Activated naive CD4-positive, alpha-beta T cell treated with anti-CD3 and anti-CD28 coated beads, Interleukin-2, amount 10 ng/mL, durations not matched to agents 7 days and 5 days (primary cell): ENCODE measurements around the gene LYSMD3.
A peak's percentile ranks its signal among the peaks of the same experiment; 100 is the strongest.

Source experiments
- CTCF ChIA-PET: fragments of 350-600 bp; sonication (Branson Sonifier 250); formaldehyde crosslinking; loops from one replicate; lab custom pipeline; 2021; ENCODE audit warnings: antibody characterized with exemption; lab: Charles Lee
- DNase-seq: peaks from one replicate; pipeline ENCODE4 v3.0.0-alpha.2; 2020
- H3K27ac Mint-ChIP-seq: one replicate; pipeline ENCODE4 v1.8.0; 2021; ENCODE audit warnings: mild to moderate bottlenecking, moderate library complexity, mixed read lengths
- H3K27me3 Mint-ChIP-seq: one replicate; pipeline ENCODE4 v1.8.0; 2021; ENCODE audit warnings: mild to moderate bottlenecking, mixed read lengths
- H3K36me3 Mint-ChIP-seq: one replicate; pipeline ENCODE4 v1.8.0; 2021; ENCODE audit warnings: mixed read lengths
- H3K4me1 Mint-ChIP-seq: one replicate; pipeline ENCODE4 v1.8.0; 2021; ENCODE audit warnings: mixed read lengths
- H3K4me3 Mint-ChIP-seq: one replicate; pipeline ENCODE4 v1.8.0; 2021; ENCODE audit warnings: mild to moderate bottlenecking, moderate library complexity, mixed read lengths
- H3K9me3 Mint-ChIP-seq: one replicate; pipeline ENCODE4 v1.8.0; 2021; ENCODE audit warnings: mixed read lengths

Gene LYSMD3

DNA sequence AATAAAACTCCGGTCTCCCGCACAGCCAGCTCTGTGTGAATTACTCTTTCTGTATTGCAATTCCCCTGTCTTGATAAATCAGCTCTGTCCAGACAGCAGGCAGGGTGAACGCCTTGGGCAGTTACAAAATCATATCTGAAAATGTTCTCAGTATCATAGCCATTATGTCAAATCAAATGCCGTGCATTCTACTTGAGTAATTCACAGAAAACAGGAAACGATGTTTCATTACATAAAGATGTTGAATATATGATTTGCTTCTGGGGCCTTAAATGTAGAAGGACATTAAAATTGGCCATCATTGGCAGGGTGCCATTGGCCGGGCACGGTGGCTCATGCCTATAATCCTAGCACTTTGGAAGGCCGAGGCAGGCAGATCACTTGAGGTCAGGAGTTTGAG, 46.2 kb downstream of the LYSMD3 start:
- no peak overlapping the region for H3K4me3 Mint-ChIP-seq
- H3K9me3 Mint-ChIP-seq, result no peaks in the 10 kb centered on the region
- no peak for DNase-seq
- peaks cover 2% of the 10 kb centered on the region for H3K4me1 Mint-ChIP-seq
- CTCF ChIA-PET, result no interaction called here
- H3K27ac Mint-ChIP-seq, result no peak overlapping the region
- no peaks in the 10 kb centered on the region for H3K36me3 Mint-ChIP-seq
- H3K27me3 Mint-ChIP-seq, result no peaks in the 10 kb centered on the region

DNA sequence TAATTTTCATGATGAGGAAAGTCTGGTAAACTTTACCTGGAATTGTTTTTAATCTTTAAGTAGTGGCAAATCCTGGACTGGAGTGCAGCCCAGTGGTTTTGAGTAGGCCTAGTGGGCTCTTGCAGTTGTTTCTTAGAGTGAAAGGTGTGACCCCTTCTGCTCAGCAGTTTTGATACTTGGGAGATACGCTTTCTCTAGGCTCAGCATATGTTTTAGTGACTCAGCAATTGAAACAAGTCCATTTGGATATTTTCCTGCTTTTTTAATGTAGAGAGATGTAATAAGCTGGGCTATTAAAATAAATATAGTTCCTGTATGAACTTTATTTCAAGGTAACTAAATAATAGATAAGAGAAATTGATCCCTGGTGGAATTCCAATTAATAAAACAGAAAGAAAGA, 48.7 kb downstream of the LYSMD3 start:
- Mint-ChIP-seq H3K4me1 (peaks cover 11% of the 10 kb centered on the region), H3K27me3 (no peaks in the 10 kb centered on the region), H3K9me3 (no peaks in the 10 kb centered on the region), H3K27ac (no peak overlapping the region), H3K4me3 (no peak overlapping the region), H3K36me3 (no peaks in the 10 kb centered on the region)
- CTCF ChIA-PET, result no interaction called here
- no peak for DNase-seq

DNA sequence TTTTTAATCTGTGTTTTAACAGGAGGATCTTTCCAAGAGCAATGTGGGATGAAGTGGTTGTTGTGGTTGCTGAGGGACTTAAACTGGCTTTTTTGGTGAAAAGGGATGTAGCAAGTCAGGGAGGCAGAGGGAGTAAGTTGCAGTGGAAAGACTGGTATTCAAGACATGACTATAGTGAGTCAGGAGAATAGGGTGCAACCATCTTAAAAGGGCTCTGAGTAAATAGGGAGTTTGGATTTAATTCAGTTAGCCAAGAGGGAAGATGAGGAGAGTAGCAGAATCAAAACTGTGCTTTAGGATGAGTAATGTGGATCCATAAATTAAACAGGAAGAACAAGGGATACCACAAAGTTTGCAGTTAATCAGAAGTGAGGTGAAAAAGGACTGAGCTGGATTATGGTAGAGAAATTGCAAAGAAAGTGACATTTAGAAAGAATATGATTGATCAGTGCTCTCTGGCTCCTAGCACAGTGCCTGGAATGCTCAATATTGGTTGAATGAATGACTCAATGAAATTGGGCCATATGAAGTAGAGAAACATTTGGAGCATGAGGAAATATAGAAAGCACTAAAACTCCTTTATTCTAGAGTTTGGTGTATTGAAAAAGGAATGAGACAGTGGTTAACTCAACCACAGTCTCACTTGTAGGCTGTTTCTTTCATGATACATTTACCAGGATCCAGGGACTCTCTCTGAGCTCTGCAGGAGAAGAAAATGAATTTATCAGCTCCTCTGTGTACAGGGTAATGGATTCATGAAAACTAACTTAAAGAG, 49.6 kb downstream of the LYSMD3 start:
- H3K36me3 Mint-ChIP-seq, result no peaks in the 10 kb centered on the region
- H3K4me3 Mint-ChIP-seq, result no peak overlapping the region
- no peak overlapping the region for H3K27ac Mint-ChIP-seq
- peaks cover 19% of the 10 kb centered on the region for H3K4me1 Mint-ChIP-seq
- peaks cover under 1% of the 10 kb centered on the region for H3K27me3 Mint-ChIP-seq
- DNase-seq, result no peak
- H3K9me3 Mint-ChIP-seq, result no peaks in the 10 kb centered on the region
- CTCF ChIA-PET, result no interaction called here

DNA sequence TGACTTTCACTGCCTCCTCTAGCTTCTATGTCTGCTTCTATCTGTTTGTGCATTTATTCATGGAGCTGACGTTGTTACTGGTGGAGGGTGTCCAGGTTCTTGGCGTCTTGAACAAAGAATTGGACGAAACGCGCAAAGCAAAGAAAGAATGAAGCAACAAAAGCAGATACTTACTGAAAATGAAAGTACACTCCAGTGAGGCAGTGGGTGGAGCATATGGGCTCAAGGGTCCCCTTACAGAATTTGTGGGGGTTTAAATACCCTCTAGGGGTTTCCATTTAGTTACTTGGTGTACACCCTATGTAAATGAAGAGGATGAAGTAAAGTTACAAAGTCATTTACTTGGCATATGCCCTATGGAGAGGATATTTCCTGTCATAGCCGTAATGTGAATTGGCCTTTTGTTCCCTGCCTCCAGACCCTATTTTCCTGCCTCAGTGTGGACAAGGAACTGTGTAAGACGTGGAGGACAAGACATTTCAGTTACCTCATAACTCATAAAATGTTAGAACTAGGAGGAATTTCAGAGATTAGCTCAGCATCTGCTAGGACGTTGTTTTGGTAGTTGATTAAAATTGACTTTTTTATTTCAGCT, 51.7 kb downstream of the LYSMD3 start:
- H3K27ac Mint-ChIP-seq, result no peak overlapping the region
- no peak for DNase-seq
- H3K27me3 Mint-ChIP-seq, result peaks cover 3% of the 10 kb centered on the region
- H3K9me3 Mint-ChIP-seq, result no peaks in the 10 kb centered on the region
- H3K36me3 Mint-ChIP-seq, result no peaks in the 10 kb centered on the region
- CTCF ChIA-PET, result interaction anchor here (1.0 kb wide), 1 partner anchor 52 kb away, joined by 3 read pairs; the partner anchor contains the start of gene LYSMD3
- no peak overlapping the region for H3K4me3 Mint-ChIP-seq
- H3K4me1 Mint-ChIP-seq, result peaks cover 25% of the 10 kb centered on the region

DNA sequence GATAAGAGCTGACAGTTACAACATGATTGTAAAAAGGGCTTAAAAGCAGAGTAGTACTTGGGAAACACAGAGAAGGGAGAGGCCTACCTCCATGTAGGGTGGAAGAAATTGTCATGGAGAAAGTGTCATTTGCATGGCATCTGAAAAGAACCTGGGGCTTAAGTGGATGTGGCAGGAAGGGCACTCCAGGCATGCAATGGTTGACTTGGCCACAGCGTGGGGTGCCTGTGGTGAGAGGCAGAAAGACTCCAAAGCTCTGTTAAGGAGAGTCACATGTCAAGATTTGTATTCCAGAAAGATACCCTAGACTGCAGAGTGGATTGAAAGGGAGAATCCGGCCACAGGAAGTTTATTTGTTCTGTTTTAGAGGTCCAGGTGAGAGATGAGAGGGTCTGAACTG, 52.3 kb downstream of the LYSMD3 start:
- Mint-ChIP-seq H3K4me1 (peaks cover 28% of the 10 kb centered on the region), H3K9me3 (no peaks in the 10 kb centered on the region), H3K4me3 (no peak overlapping the region), H3K27me3 (peaks cover 3% of the 10 kb centered on the region), H3K27ac (no peak overlapping the region), H3K36me3 (no peaks in the 10 kb centered on the region)
- CTCF ChIA-PET, result interaction anchor here (1.0 kb wide), 1 partner anchor 53 kb away, joined by 3 read pairs; the partner anchor contains the start of gene LYSMD3
- DNase-seq, result no peak

DNA sequence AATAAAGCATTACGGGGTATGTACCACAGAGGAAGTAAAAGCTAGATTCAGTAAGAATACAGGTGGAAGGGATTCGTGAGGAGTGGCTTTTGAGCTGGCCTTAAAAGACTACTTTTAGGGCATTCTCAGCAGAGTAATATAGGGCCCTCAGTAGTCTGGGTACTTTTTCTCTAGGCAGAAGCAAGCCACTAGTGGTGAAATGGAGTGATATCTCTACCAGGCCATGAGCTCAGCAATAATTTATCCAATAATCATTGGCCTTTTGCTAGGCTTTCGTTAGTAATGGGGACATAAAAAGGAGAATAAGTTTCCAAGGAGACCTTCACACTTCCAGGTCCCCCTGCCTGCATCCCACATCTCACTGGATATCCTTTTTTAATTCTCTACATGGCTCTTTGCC, 53.0 kb downstream of the LYSMD3 start:
- Mint-ChIP-seq H3K27ac (no peak overlapping the region), H3K36me3 (no peaks in the 10 kb centered on the region), H3K4me1 (peaks cover 29% of the 10 kb centered on the region), H3K9me3 (no peaks in the 10 kb centered on the region), H3K4me3 (no peak overlapping the region), H3K27me3 (peaks cover 3% of the 10 kb centered on the region)
- DNase-seq, result no peak
- CTCF ChIA-PET, result interaction anchor here (1.0 kb wide), 1 partner anchor 54 kb away, joined by 3 read pairs; the partner anchor contains the start of gene LYSMD3

DNA sequence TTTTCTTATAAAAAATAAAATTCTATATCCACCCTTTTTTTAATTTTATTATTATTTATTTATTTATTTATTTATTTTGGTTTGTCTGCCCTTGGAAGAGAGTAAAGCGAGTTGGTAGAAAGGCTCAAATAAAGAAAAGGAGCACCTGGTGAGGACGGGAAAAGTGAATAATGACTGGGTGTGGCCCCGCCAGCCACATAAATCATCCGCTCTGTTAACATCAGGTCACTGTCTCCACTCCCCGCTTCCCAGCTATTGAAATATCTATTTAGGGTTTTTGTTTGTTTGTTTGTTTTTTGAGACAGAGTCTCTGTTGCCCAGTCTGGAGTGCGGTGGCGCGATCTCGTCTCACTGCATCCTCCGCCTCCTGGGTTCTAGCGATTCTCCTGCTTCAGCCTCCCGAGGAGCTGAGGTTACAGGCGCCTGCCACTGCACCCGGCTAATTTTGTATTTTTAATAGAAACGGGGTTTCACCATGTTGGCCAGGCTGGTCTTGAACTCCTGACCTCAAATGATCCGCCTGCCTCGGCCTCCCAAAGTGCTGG, 53.9 kb downstream of the LYSMD3 start:
- Mint-ChIP-seq H3K36me3 (peaks cover 3% of the 10 kb centered on the region), H3K4me3 (peak overlapping the region; percentile 98), H3K27ac (no peak overlapping the region), H3K27me3 (peaks cover 3% of the 10 kb centered on the region), H3K9me3 (no peaks in the 10 kb centered on the region), H3K4me1 (peaks cover 32% of the 10 kb centered on the region)
- CTCF ChIA-PET, result interaction anchor here (0.5 to 1.6 kb wide), 3 partner anchors 23 to 54 kb away, joined by 3 to 6 read pairs (median 6); partner anchors contain the start of gene LYSMD3
- no peak for DNase-seq

DNA sequence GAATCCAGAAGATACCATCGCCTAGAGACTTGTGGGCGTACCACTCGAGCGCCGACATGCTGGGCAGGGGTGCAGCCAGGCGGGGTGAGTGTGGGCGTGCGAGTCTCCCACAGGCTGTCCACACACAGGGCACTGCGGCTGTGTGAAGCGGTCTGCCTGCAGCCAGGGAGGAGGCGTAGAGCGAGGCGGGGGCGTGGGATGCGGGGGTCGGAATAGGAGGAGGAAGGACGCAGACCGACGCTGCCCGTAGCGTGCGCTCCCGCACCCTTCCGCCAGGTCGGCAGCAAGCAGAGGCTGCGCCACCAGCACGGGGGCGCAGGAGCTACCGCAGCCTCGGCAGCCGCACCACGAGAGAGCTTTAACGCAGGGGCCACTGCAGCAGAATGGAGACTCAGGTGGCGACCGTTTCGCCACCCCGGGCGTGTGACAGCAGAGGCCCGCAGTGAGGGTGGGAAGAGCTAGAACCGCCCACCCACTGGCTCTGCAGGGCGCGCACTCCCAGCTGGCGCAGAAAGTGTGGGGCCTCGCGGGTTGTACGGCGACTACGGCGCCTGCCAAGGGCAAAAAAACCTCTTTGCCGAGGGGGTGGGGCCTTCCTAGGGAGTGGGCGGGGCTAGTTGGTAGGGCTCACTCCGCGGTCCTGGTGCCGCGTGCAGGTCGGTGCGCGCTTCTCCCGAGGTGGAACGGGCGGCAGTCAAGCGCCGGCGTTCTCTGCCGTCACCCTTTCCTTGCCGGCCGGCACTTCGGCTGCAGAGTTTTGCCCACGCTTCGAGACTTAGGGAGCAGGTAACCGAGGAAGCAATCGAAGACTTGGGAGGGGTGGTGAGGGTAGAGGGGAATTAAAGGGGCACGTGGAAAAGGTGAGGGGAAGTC, 54.9 kb downstream of the LYSMD3 start, which contains the start of the genes MBLAC2 and POLR3G:
TSS of gene MBLAC2 (minus strand) at position 537 of the 873 bp plus-strand sequence. CDS start at position 58, 479 bp downstream.
TSS of gene POLR3G (plus strand) at position 630 of the 873 bp plus-strand sequence. CDS start 10,704 bp downstream, outside the sequence.
- CTCF ChIA-PET, result interaction anchor here (1.1 to 1.6 kb wide), 4 partner anchors 35 to 58 kb away, joined by 3 to 6 read pairs (median 4); partner anchors contain the start of gene LYSMD3
- DNase-seq, result peak; percentile 96
- peak within 1 kb of the TSS; percentile 98 for H3K4me3 Mint-ChIP-seq
- peaks cover 32% of the 10 kb centered on the region for H3K4me1 Mint-ChIP-seq
- H3K9me3 Mint-ChIP-seq, result no peaks in the 10 kb centered on the region
- peaks cover 12% of the 10 kb centered on the region for H3K36me3 Mint-ChIP-seq
- H3K27ac Mint-ChIP-seq, result peak within 1 kb of the TSS; percentile 94
- peaks cover 3% of the 10 kb centered on the region for H3K27me3 Mint-ChIP-seq

DNA sequence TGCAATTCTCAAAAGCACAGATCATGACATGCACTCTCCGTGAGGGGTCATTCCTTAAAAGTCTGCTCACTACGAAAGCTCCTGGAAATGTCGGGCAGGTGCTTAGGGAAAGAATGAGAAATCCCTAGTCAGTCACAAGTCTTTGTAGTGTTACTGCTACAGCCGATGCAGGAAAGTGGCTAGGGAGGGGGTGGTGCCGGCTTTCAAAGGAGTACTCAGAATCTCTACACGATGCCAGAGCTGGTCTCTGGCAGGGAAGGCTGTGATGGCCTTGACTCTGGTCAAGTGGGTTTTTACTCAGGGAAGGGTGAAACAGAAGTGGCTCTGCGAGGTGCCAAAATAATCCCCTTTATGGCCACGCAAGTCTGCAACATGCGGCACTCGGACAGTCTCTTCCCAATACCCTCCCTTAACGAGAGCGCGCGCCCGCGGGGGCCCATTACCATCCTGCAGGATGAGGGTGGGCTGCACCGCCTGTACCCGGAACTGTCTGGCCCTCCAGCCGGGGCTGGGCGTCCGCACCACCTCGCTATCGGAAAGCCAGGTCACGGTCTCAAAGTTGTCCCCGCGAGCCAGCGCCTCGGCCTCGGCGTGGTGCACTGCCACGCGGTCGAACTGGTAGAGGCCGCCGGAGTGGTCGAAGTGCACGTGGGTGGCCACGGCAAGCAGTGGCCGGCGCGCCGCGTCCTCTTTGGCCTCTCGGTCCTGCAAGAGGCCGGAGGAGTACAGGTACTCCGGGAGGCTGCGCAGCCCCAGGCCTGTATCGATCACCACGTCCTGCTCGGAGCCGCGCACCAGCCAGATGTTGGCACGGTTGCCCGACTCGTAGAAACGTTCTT, 55.8 kb downstream of the LYSMD3 start:
- Mint-ChIP-seq H3K27me3 (peaks cover 3% of the 10 kb centered on the region), H3K4me1 (peaks cover 32% of the 10 kb centered on the region), H3K36me3 (peaks cover 15% of the 10 kb centered on the region), H3K9me3 (no peaks in the 10 kb centered on the region), H3K4me3 (peak overlapping the region; percentile 98), H3K27ac (peak overlapping the region; percentile 94)
- CTCF ChIA-PET, result interaction anchor here (1.1 to 2.0 kb wide), 5 partner anchors 12 to 59 kb away, joined by 3 to 8 read pairs (median 3); no protein-coding TSS in a partner anchor
- peak; percentile 52 for DNase-seq

DNA sequence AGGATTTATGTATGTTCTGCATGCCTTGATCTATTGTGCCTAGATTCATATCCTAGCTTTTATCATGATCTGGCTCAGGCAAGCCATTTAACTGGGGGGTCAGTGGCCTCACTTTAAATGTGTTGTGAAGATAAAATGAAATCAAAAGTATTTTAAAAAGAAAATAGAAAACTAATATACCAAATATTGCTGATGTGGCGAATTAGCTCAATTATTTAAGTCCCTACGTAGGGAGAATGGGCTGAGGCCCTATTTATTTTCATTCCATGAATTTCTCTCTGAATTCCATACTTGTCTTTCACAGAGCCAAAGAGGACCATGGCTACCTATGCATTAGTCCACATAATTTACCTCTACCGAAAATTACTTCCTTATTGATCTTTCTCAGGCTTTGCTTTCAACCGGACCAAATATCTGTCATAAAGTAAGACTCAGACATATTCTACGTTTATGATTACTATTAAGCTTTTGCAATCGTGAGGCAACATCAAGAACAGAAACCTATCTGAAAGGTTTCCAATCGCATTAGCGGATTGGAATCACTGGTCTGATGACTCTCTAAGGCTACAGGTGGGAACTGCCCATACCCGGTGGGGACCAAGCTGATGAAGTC, 56.5 kb downstream of the LYSMD3 start:
- Mint-ChIP-seq H3K4me1 (peaks cover 32% of the 10 kb centered on the region), H3K27ac (peak overlapping the region; percentile 94), H3K4me3 (peak overlapping the region; percentile 98), H3K9me3 (peaks cover 3% of the 10 kb centered on the region), H3K36me3 (peaks cover 21% of the 10 kb centered on the region), H3K27me3 (peaks cover 3% of the 10 kb centered on the region)
- CTCF ChIA-PET, result interaction anchor here (0.7 to 2.0 kb wide), 4 partner anchors 9 to 63 kb away, joined by 3 to 8 read pairs (median 4); partner anchors contain the start of gene CETN3
- DNase-seq, result no peak
